ENCODE measurements around the gene RHBDL2.

- TF ChIP-seq CTCF (IDR thresholded peaks at IDR 0.05; ENCODE audit: insufficient read depth, low read depth, low read length) = no peak
- TF ChIP-seq EZH2 (IDR thresholded peaks at IDR 0.05; ENCODE audit: insufficient read depth, low read length) = no peak
These were observed 2.9 kb upstream of the RHBDL2 start for GRCh38 chr1:38944547-38944946.

Data from astrocyte (in vitro differentiated cells and primary cell).